Activated naive CD8-positive, alpha-beta T cell (primary cell): ENCODE results near the gene AZIN2.
"Not testable (repeated sequence)": the region's sequence is repeated elsewhere in the genome, so short reads cannot be mapped to it uniquely, and the experiment has no call there.

Source experiments
- H3K27ac Mint-ChIP-seq: one replicate; pipeline ENCODE4 v1.8.0; 2021; ENCODE audit warnings: mixed read lengths
- H3K27me3 Mint-ChIP-seq: one replicate; pipeline ENCODE4 v1.8.0; 2021; ENCODE audit warnings: mixed read lengths
- H3K36me3 Mint-ChIP-seq: one replicate; pipeline ENCODE4 v1.8.0; 2021; ENCODE audit warnings: mixed read lengths
- H3K4me1 Mint-ChIP-seq: one replicate; pipeline ENCODE4 v1.8.0; 2021; ENCODE audit warnings: low read depth, mixed read lengths
- H3K4me3 Mint-ChIP-seq: one replicate; pipeline ENCODE4 v1.8.0; 2021; ENCODE audit warnings: mild to moderate bottlenecking, mixed read lengths
- H3K9me3 Mint-ChIP-seq: one replicate; pipeline ENCODE4 v1.8.0; 2021; ENCODE audit warnings: low read depth, mixed read lengths

Gene AZIN2

GRCh38 chr1:33080885-33081553, at the start of gene AZIN2:
TSS of gene AZIN2 (plus strand) at chr1:33081153. CDS start at chr1:33082250, 1,097 bp downstream.
- Mint-ChIP-seq H3K4me3 (peak within 1 kb of the TSS; percentile 89), H3K4me1 (peaks cover 23% of the 10 kb centered on the region), H3K27ac (peak within 1 kb of the TSS; percentile 70), H3K36me3 (peaks cover 2% of the 10 kb centered on the region), H3K9me3 (no peaks in the 10 kb centered on the region), H3K27me3 (no peaks in the 10 kb centered on the region)

GRCh38 chr1:33031506-33031905, 49.4 kb upstream of the AZIN2 start:
- no peak overlapping the region for H3K27ac Mint-ChIP-seq
- peaks cover 13% of the 10 kb centered on the region for H3K36me3 Mint-ChIP-seq
- peaks cover 72% of the 10 kb centered on the region for H3K4me1 Mint-ChIP-seq
- H3K9me3 Mint-ChIP-seq = no peaks in the 10 kb centered on the region
- H3K4me3 Mint-ChIP-seq = peak overlapping the region; percentile 31
- no peaks in the 10 kb centered on the region for H3K27me3 Mint-ChIP-seq

GRCh38 chr1:33032126-33032869, 48.7 kb upstream of the AZIN2 start:
- Mint-ChIP-seq H3K4me1 (peaks cover 76% of the 10 kb centered on the region), H3K27ac (no peak overlapping the region), H3K4me3 (peak overlapping the region; percentile 54), H3K27me3 (no peaks in the 10 kb centered on the region), H3K36me3 (peaks cover 12% of the 10 kb centered on the region), H3K9me3 (no peaks in the 10 kb centered on the region)

- Mint-ChIP-seq H3K27me3 (no peaks in the 10 kb centered on the region), H3K36me3 (peaks cover 12% of the 10 kb centered on the region), H3K4me1 (peaks cover 49% of the 10 kb centered on the region), H3K9me3 (no peaks in the 10 kb centered on the region), H3K27ac (peak overlapping the region; percentile 95), H3K4me3 (peak overlapping the region; percentile 99)
These were observed 44.9 kb upstream of the AZIN2 start for GRCh38 chr1:33036051-33036525.

- peak within 1 kb of the TSS; percentile 99 for H3K4me3 Mint-ChIP-seq
- peaks cover 42% of the 10 kb centered on the region for H3K4me1 Mint-ChIP-seq
- peak within 1 kb of the TSS; percentile 95 for H3K27ac Mint-ChIP-seq
- no peaks in the 10 kb centered on the region for H3K9me3 Mint-ChIP-seq
- H3K36me3 Mint-ChIP-seq = peaks cover 12% of the 10 kb centered on the region
- no peaks in the 10 kb centered on the region for H3K27me3 Mint-ChIP-seq
These were observed 44.1 kb upstream of the AZIN2 start, which contains the start of gene AK2 for GRCh38 chr1:33036526-33037503. TSS of gene AK2 (minus strand) at chr1:33036883. CDS start at chr1:33036828, 55 bp downstream.

GRCh38 chr1:33039840-33040239, 41.1 kb upstream of the AZIN2 start:
- no peaks in the 10 kb centered on the region for H3K9me3 Mint-ChIP-seq
- H3K27me3 Mint-ChIP-seq = no peaks in the 10 kb centered on the region
- peaks cover 16% of the 10 kb centered on the region for H3K4me1 Mint-ChIP-seq
- H3K27ac Mint-ChIP-seq = no peak overlapping the region
- H3K4me3 Mint-ChIP-seq = no peak overlapping the region
- H3K36me3 Mint-ChIP-seq = peaks cover 3% of the 10 kb centered on the region

- no peaks in the 10 kb centered on the region for H3K27me3 Mint-ChIP-seq
- H3K4me3 Mint-ChIP-seq = no peak overlapping the region
- H3K9me3 Mint-ChIP-seq = no peaks in the 10 kb centered on the region
- H3K27ac Mint-ChIP-seq = no peak overlapping the region
- H3K36me3 Mint-ChIP-seq = peaks cover 1% of the 10 kb centered on the region
- peaks cover 8% of the 10 kb centered on the region for H3K4me1 Mint-ChIP-seq
These were observed 39.9 kb upstream of the AZIN2 start for GRCh38 chr1:33041026-33041425.

- Mint-ChIP-seq H3K27me3 (no peaks in the 10 kb centered on the region), H3K36me3 (peaks cover 2% of the 10 kb centered on the region), H3K27ac (no peak overlapping the region), H3K9me3 (no peaks in the 10 kb centered on the region), H3K4me3 (no peak overlapping the region), H3K4me1 (no peaks in the 10 kb centered on the region)
These were observed 38.1 kb upstream of the AZIN2 start for GRCh38 chr1:33042831-33043230.

- Mint-ChIP-seq H3K9me3 (no peaks in the 10 kb centered on the region), H3K27ac (no peak overlapping the region), H3K4me3 (no peak overlapping the region), H3K4me1 (no peaks in the 10 kb centered on the region), H3K36me3 (peaks cover 2% of the 10 kb centered on the region), H3K27me3 (no peaks in the 10 kb centered on the region)
These were observed 37.5 kb upstream of the AZIN2 start for GRCh38 chr1:33043267-33044092.

- Mint-ChIP-seq H3K27ac (no peak overlapping the region), H3K36me3 (peaks cover 2% of the 10 kb centered on the region), H3K4me1 (no peaks in the 10 kb centered on the region), H3K4me3 (no peak overlapping the region), H3K27me3 (no peaks in the 10 kb centered on the region), H3K9me3 (no peaks in the 10 kb centered on the region)
These were observed 35.7 kb upstream of the AZIN2 start for GRCh38 chr1:33045246-33045645.

GRCh38 chr1:33045814-33046213, 35.1 kb upstream of the AZIN2 start:
- H3K27ac Mint-ChIP-seq = no peak overlapping the region

GRCh38 chr1:33046234-33046633, 34.7 kb upstream of the AZIN2 start:
- H3K4me1 Mint-ChIP-seq, H3K4me3 Mint-ChIP-seq, H3K27ac Mint-ChIP-seq, H3K27me3 Mint-ChIP-seq, H3K9me3 Mint-ChIP-seq, H3K36me3 Mint-ChIP-seq: not testable (repeated sequence)

More at GRCh38 chr1:33045814-33046213, 35.1 kb upstream of the AZIN2 start:
- H3K9me3 Mint-ChIP-seq = no peaks in the 10 kb centered on the region
- no peaks in the 10 kb centered on the region for H3K4me1 Mint-ChIP-seq
- H3K27me3 Mint-ChIP-seq = no peaks in the 10 kb centered on the region
- H3K4me3 Mint-ChIP-seq = no peak overlapping the region
- H3K36me3 Mint-ChIP-seq = peaks cover 2% of the 10 kb centered on the region

GRCh38 chr1:33047290-33047689, 33.7 kb upstream of the AZIN2 start:
- H3K27me3 Mint-ChIP-seq = no peaks in the 10 kb centered on the region
- H3K4me3 Mint-ChIP-seq = no peak overlapping the region
- no peaks in the 10 kb centered on the region for H3K9me3 Mint-ChIP-seq
- peaks cover 2% of the 10 kb centered on the region for H3K36me3 Mint-ChIP-seq
- no peak overlapping the region for H3K27ac Mint-ChIP-seq
- no peaks in the 10 kb centered on the region for H3K4me1 Mint-ChIP-seq

- Mint-ChIP-seq H3K27ac (no peak overlapping the region), H3K27me3 (no peaks in the 10 kb centered on the region), H3K9me3 (no peaks in the 10 kb centered on the region), H3K4me1 (no peaks in the 10 kb centered on the region), H3K36me3 (peaks cover 2% of the 10 kb centered on the region), H3K4me3 (no peak overlapping the region)
These were observed 33.1 kb upstream of the AZIN2 start for GRCh38 chr1:33047839-33048305.
